HK-2 (cell line): ENCODE measurements around the gene KRTAP27-1.

Source experiments
- DNase-seq: peaks from one replicate; pipeline ENCODE4 v3.0.0-alpha.2; 2018; ENCODE audit not compliant: unreplicated experiment

Gene KRTAP27-1

GRCh38 chr21:30289215-30289614, 48.3 kb downstream of the KRTAP27-1 start, which contains the start of gene KRTAP25-1:
KRTAP25-1 (minus strand) TSS chr21:30289514; CDS start chr21:30289490, 24 bp downstream.
- no peak for DNase-seq
